IgD-negative memory B cell (primary cell): ENCODE results near the gene GFRA1. TPM values are rescaled to one million over a fixed set of nuclear protein-coding genes. Genes with fewer than 3 reads are reported as not detected.

ENCODE experiments used
- H3K27ac Mint-ChIP-seq, 3 donors: one replicate each; pipeline ENCODE4 v1.8.0; 2020 to 2022; ENCODE audit warnings: mild to moderate bottlenecking in 3 of 3, mixed read lengths in 3 of 3, moderate library complexity in 1 of 3
- H3K27me3 Mint-ChIP-seq: one replicate; pipeline ENCODE4 v1.8.0; 2021; ENCODE audit warnings: mixed read lengths
- H3K36me3 Mint-ChIP-seq: one replicate; pipeline ENCODE4 v1.8.0; 2020; ENCODE audit warnings: mild to moderate bottlenecking, mixed read lengths
- H3K4me1 Mint-ChIP-seq, 3 donors: one replicate each; pipeline ENCODE4 v1.8.0; 2020 to 2022; ENCODE audit warnings: mixed read lengths in 3 of 3, mild to moderate bottlenecking in 1 of 3
- H3K4me3 Mint-ChIP-seq, 4 donors: one replicate each; pipeline ENCODE4 v1.8.0; 2020 to 2022; ENCODE audit warnings: mild to moderate bottlenecking in 4 of 4, mixed read lengths in 4 of 4, moderate library complexity in 3 of 4
- H3K9me3 Mint-ChIP-seq, 3 donors: one replicate each; pipeline ENCODE4 v1.8.0; 2020 to 2021; ENCODE audit warnings: mixed read lengths in 3 of 3, mild to moderate bottlenecking in 1 of 3
- polyA plus RNA-seq: library from polyadenylated mRNA; unstranded; fragments of 300-500 nt; fragmentation: Illumina TruSeq; gene quantifications from one replicate; pipeline ENCODE4 v1.2.3, GENCODE V29; 2021

Gene GFRA1
- polyA plus RNA-seq, 1 donor from 2014 or later: not detected

- H3K36me3 Mint-ChIP-seq: no peaks in the 10 kb centered on the region
- no peaks in the 10 kb centered on the region for H3K4me1 Mint-ChIP-seq
- peaks cover 2% of the 10 kb centered on the region for H3K27me3 Mint-ChIP-seq
- no peak overlapping the region for H3K27ac Mint-ChIP-seq
- no peak overlapping the region for H3K4me3 Mint-ChIP-seq
- no peaks in the 10 kb centered on the region for H3K9me3 Mint-ChIP-seq
Measured at GRCh38 chr10:116286626-116287200, 13.7 kb upstream of the GFRA1 start.

- no peaks in the 10 kb centered on the region for H3K36me3 Mint-ChIP-seq
- H3K4me3 Mint-ChIP-seq: no peak overlapping the region
- H3K27me3 Mint-ChIP-seq: peaks cover 4% of the 10 kb centered on the region
Measured at GRCh38 chr10:116281775-116282174, 8.8 kb upstream of the GFRA1 start.

GRCh38 chr10:116278846-116279245 lies 5.8 kb upstream of the GFRA1 start:
- H3K27me3 Mint-ChIP-seq: peaks cover 16% of the 10 kb centered on the region
- H3K9me3 Mint-ChIP-seq: peaks cover 0 to 5% (median 0%) of the 10 kb centered on the region in 3 donors
- H3K4me3 Mint-ChIP-seq: no peak overlapping the region
- H3K36me3 Mint-ChIP-seq: no peaks in the 10 kb centered on the region
- H3K27ac Mint-ChIP-seq: no peak overlapping the region
- H3K4me1 Mint-ChIP-seq: peaks cover 0 to under 1% (median 0%) of the 10 kb centered on the region in 3 donors

More at GRCh38 chr10:116281775-116282174, 8.8 kb upstream of the GFRA1 start:
- peaks cover 0 to 5% (median 0%) of the 10 kb centered on the region in 3 donors for H3K9me3 Mint-ChIP-seq
- no peaks in the 10 kb centered on the region for H3K4me1 Mint-ChIP-seq
- H3K27ac Mint-ChIP-seq: no peak overlapping the region

- H3K36me3 Mint-ChIP-seq: no peaks in the 10 kb centered on the region
- H3K4me1 Mint-ChIP-seq: peaks cover 0 to 4% (median 4%) of the 10 kb centered on the region in 3 donors
- peaks cover 0 to 5% (median 0%) of the 10 kb centered on the region in 3 donors for H3K9me3 Mint-ChIP-seq
- H3K4me3 Mint-ChIP-seq: no peak overlapping the region
- peaks cover 20% of the 10 kb centered on the region for H3K27me3 Mint-ChIP-seq
- no peak overlapping the region for H3K27ac Mint-ChIP-seq
Measured at GRCh38 chr10:116276981-116277380, 4.0 kb upstream of the GFRA1 start.

- Mint-ChIP-seq H3K4me3 (peak overlapping the region in 1 of 4 donors; percentile 41), H3K27ac (no peak overlapping the region), H3K36me3 (no peaks in the 10 kb centered on the region), H3K27me3 (peaks cover 37% of the 10 kb centered on the region), H3K4me1 (peaks cover 0 to 4% (median 4%) of the 10 kb centered on the region in 3 donors), H3K9me3 (peaks cover 0 to 3% (median 2%) of the 10 kb centered on the region in 3 donors)
Measured at GRCh38 chr10:116274064-116274904, 1.3 kb upstream of the GFRA1 start.

GRCh38 chr10:116271593-116272439 lies 1.2 kb downstream of the GFRA1 start:
- Mint-ChIP-seq H3K4me3 (peak overlapping the region in 1 of 4 donors; percentile 51), H3K36me3 (no peaks in the 10 kb centered on the region)

GRCh38 chr10:116270771-116271592 lies 2.0 kb downstream of the GFRA1 start:
- no peak overlapping the region for H3K4me3 Mint-ChIP-seq
- H3K9me3 Mint-ChIP-seq: peaks cover 0 to 4% (median 0%) of the 10 kb centered on the region in 3 donors
- no peaks in the 10 kb centered on the region for H3K36me3 Mint-ChIP-seq
- H3K27me3 Mint-ChIP-seq: peaks cover 34% of the 10 kb centered on the region
- H3K4me1 Mint-ChIP-seq: peaks cover 0 to 4% (median 4%) of the 10 kb centered on the region in 3 donors
- no peak overlapping the region for H3K27ac Mint-ChIP-seq

More at GRCh38 chr10:116271593-116272439, 1.2 kb downstream of the GFRA1 start:
- Mint-ChIP-seq H3K9me3 (peaks cover 0 to 4% (median 0%) of the 10 kb centered on the region in 3 donors), H3K27me3 (peaks cover 34% of the 10 kb centered on the region), H3K4me1 (peaks cover 0 to 4% (median 4%) of the 10 kb centered on the region in 3 donors), H3K27ac (no peak overlapping the region)

GRCh38 chr10:116270126-116270770 lies 2.8 kb downstream of the GFRA1 start:
- H3K27ac Mint-ChIP-seq: no peak overlapping the region
- no peaks in the 10 kb centered on the region for H3K36me3 Mint-ChIP-seq
- peaks cover 0 to 4% (median 4%) of the 10 kb centered on the region in 3 donors for H3K4me1 Mint-ChIP-seq
- no peak overlapping the region for H3K4me3 Mint-ChIP-seq
- peaks cover 32% of the 10 kb centered on the region for H3K27me3 Mint-ChIP-seq
- peaks cover 0 to 4% (median 0%) of the 10 kb centered on the region in 3 donors for H3K9me3 Mint-ChIP-seq

- Mint-ChIP-seq H3K9me3 (peaks cover 0 to 4% (median 0%) of the 10 kb centered on the region in 3 donors), H3K27ac (peak overlapping the region in 1 of 3 donors; percentile 1), H3K36me3 (no peaks in the 10 kb centered on the region), H3K4me1 (peaks cover 0 to 4% (median 4%) of the 10 kb centered on the region in 3 donors), H3K4me3 (no peak overlapping the region), H3K27me3 (peaks cover 30% of the 10 kb centered on the region)
Measured at GRCh38 chr10:116269619-116270018, 3.4 kb downstream of the GFRA1 start.

- H3K27me3 Mint-ChIP-seq: peaks cover 23% of the 10 kb centered on the region
- no peak overlapping the region for H3K27ac Mint-ChIP-seq
- H3K36me3 Mint-ChIP-seq: no peaks in the 10 kb centered on the region
- peaks cover 0 to 4% (median 4%) of the 10 kb centered on the region in 3 donors for H3K4me1 Mint-ChIP-seq
- no peak overlapping the region for H3K4me3 Mint-ChIP-seq
- peaks cover 0 to 4% (median 0%) of the 10 kb centered on the region in 3 donors for H3K9me3 Mint-ChIP-seq
Measured at GRCh38 chr10:116268976-116269375, 4.0 kb downstream of the GFRA1 start.

GRCh38 chr10:116265686-116266085 lies 7.3 kb downstream of the GFRA1 start:
- Mint-ChIP-seq H3K4me1 (no peaks in the 10 kb centered on the region), H3K27me3 (peaks cover 12% of the 10 kb centered on the region), H3K36me3 (no peaks in the 10 kb centered on the region), H3K4me3 (no peak overlapping the region), H3K27ac (no peak overlapping the region), H3K9me3 (peaks cover 0 to 4% (median 0%) of the 10 kb centered on the region in 3 donors)

GRCh38 chr10:116263870-116264655 lies 8.9 kb downstream of the GFRA1 start:
- Mint-ChIP-seq H3K36me3 (no peaks in the 10 kb centered on the region), H3K27ac (no peak overlapping the region), H3K27me3 (no peaks in the 10 kb centered on the region), H3K9me3 (no peaks in the 10 kb centered on the region), H3K4me3 (no peak overlapping the region), H3K4me1 (no peaks in the 10 kb centered on the region)

GRCh38 chr10:116262678-116263077 lies 10.3 kb downstream of the GFRA1 start:
- Mint-ChIP-seq H3K36me3 (no peaks in the 10 kb centered on the region), H3K4me1 (no peaks in the 10 kb centered on the region), H3K27me3 (peaks cover 1% of the 10 kb centered on the region), H3K27ac (no peak overlapping the region), H3K4me3 (no peak overlapping the region), H3K9me3 (peaks cover 0 to 2% (median 0%) of the 10 kb centered on the region in 3 donors)
